Measurements from ENCODE around the gene PRR5L. TPM values are rescaled to one million over a fixed set of nuclear protein-coding genes. Genes with fewer than 3 reads are reported as not detected.
"Not testable (repeated sequence)": the region's sequence is repeated elsewhere in the genome, so short reads cannot be mapped to it uniquely, and the experiment has no call there.

The PRR5L gene
- total and polyA plus RNA-seq, 2 experiments from 2014 or later, result 3.1 to 7.5 TPM

DNA sequence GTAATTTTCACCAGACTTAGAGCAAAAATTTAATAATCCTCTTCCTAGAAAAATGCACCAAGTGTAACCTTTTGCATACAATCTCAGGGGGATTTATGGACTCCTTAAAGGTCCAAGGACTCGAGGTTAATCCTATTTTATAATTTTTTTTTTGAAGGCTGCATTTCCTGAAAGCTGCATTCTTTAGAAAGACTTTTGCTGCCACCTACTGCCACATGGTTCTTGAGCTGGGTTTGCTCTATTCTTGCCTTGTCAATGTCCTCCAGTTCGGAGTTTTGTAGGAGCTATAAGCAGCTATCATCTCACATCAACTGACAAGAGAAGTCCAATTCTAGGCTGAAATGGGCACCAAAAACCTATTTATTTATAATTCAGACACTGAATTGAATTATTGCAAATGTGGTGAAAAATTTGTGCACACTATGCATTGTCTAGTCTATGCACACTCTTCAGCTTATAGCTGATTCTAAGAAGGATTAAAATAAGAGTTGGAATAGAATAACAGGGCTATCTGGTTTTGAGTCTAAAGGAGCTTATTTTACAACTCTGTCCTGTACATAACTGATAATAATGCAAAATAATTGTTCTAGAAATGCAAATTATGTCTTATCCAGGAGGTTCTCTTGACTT lies 182.7 kb downstream of the PRR5L start:
- Histone ChIP-seq H3K27ac (no peak overlapping the region), H4K20me1 (ENCODE audit: insufficient read depth, poor library complexity, severe bottlenecking) (no peaks in the 10 kb centered on the region)

DNA sequence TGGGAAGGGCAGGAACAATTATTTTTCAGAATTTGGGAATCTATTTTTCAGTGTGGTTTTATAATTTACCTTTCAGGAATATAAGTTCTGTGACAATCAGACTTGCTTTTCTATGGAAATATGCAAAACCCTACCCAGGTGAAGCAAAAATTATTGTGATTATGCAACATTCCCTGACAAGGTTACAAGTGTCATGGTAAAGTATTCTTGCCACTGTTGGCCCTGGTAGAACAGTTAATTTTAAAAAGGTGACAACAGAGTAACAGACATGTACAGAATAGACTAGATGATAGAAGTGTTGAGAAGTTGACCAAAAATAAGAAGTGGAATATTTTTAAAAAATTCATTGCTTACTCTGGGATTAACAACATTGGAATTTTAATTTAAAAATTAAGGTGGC lies 184.7 kb downstream of the PRR5L start:
- H3K36me3 ChIP-seq (replicated peaks; ENCODE audit: insufficient read depth, low read depth), result no peaks in the 10 kb centered on the region

More for the DNA sequence above, 182.7 kb downstream of the PRR5L start:
- Histone ChIP-seq H3K9me3 (ENCODE audit: low read depth) (no peaks in the 10 kb centered on the region), H3K4me3 (no peak overlapping the region), H3K4me2 (no peak overlapping the region), H3K27me3 (no peaks in the 10 kb centered on the region), H3K79me2 (no peaks in the 10 kb centered on the region), H3K36me3 (replicated peaks; ENCODE audit: insufficient read depth, low read depth) (no peaks in the 10 kb centered on the region), H2AFZ (no peak overlapping the region), H3K9me2 (replicated peaks; ENCODE audit: insufficient read depth) (no peaks in the 10 kb centered on the region), H3K4me1 (ENCODE audit: insufficient read depth) (no peaks in the 10 kb centered on the region)
- TF ChIP-seq, protein P1, sequence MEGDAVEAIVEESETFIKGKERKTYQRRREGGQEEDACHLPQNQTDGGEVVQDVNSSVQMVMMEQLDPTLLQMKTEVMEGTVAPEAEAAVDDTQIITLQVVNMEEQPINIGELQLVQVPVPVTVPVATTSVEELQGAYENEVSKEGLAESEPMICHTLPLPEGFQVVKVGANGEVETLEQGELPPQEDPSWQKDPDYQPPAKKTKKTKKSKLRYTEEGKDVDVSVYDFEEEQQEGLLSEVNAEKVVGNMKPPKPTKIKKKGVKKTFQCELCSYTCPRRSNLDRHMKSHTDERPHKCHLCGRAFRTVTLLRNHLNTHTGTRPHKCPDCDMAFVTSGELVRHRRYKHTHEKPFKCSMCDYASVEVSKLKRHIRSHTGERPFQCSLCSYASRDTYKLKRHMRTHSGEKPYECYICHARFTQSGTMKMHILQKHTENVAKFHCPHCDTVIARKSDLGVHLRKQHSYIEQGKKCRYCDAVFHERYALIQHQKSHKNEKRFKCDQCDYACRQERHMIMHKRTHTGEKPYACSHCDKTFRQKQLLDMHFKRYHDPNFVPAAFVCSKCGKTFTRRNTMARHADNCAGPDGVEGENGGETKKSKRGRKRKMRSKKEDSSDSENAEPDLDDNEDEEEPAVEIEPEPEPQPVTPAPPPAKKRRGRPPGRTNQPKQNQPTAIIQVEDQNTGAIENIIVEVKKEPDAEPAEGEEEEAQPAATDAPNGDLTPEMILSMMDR (IDR thresholded peaks at IDR 0.05; ENCODE audit: poor library complexity), result peak; percentile 81
- TF ChIP-seq EZH2 (IDR thresholded peaks at IDR 0.05; ENCODE audit: borderline replicate concordance), result no peak
- WGBS (ENCODE audit: low lambda C conversion rate, missing lambda C conversion rate), result 21% methylated on average over 2 of the region's 2 CpGs
- DNase-seq (ENCODE audit: low spot score), result peak; percentile 71

DNA sequence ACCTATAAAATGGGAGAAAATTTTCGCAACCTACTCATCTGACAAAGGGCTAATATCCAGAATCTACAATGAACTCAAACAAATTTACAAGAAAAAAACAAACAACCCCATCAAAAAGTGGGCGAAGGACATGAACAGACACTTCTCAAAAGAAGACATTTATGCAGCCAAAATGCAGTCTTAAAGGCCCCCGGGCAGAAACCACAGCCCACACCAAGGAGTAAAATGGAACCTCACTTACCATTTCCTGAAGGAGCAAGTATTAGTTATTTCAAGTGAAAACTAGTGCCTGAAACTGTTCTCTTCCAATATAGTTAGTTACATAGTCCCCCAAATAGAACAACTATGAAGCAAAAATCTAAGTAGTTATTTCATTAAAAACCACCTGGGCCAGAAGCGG lies 187.0 kb downstream of the PRR5L start:
- 97% methylated on average over 3 of the region's 4 CpGs for WGBS (ENCODE audit: low lambda C conversion rate, missing lambda C conversion rate)
- not testable (repeated sequence) for H3K27me3 ChIP-seq; H3K9me2 ChIP-seq (replicated peaks; ENCODE audit: insufficient read depth); H3K4me3 ChIP-seq; H3K79me2 ChIP-seq; H4K20me1 ChIP-seq (ENCODE audit: insufficient read depth, poor library complexity, severe bottlenecking); H3K27ac ChIP-seq; H3K36me3 ChIP-seq (replicated peaks; ENCODE audit: insufficient read depth, low read depth); DNase-seq (ENCODE audit: low spot score); H3K4me1 ChIP-seq (ENCODE audit: insufficient read depth); H3K4me2 ChIP-seq; H3K9me3 ChIP-seq (ENCODE audit: low read depth); H2AFZ ChIP-seq

More for the DNA sequence above, 184.7 kb downstream of the PRR5L start:
- no peak overlapping the region for H3K4me2 ChIP-seq
- H2AFZ ChIP-seq, result no peak overlapping the region
- H4K20me1 ChIP-seq (ENCODE audit: insufficient read depth, poor library complexity, severe bottlenecking), result no peaks in the 10 kb centered on the region
- H3K4me3 ChIP-seq, result no peak overlapping the region
- no peaks in the 10 kb centered on the region for H3K4me1 ChIP-seq (ENCODE audit: insufficient read depth)
- no peaks in the 10 kb centered on the region for H3K9me3 ChIP-seq (ENCODE audit: low read depth)
- H3K9me2 ChIP-seq (replicated peaks; ENCODE audit: insufficient read depth), result no peaks in the 10 kb centered on the region
- H3K27me3 ChIP-seq, result no peaks in the 10 kb centered on the region
- DNase-seq (ENCODE audit: low spot score), result no peak
- no peaks in the 10 kb centered on the region for H3K79me2 ChIP-seq
- H3K27ac ChIP-seq, result no peak overlapping the region
- TF ChIP-seq, protein P1 (IDR thresholded peaks at IDR 0.05; ENCODE audit: poor library complexity), result no peak
- TF ChIP-seq EZH2 (IDR thresholded peaks at IDR 0.05; ENCODE audit: borderline replicate concordance) (no peak), EZH2phosphoT487 (IDR thresholded peaks at IDR 0.05; ENCODE audit: low read depth, severe bottlenecking, unreplicated experiment) (no peak)

DNA sequence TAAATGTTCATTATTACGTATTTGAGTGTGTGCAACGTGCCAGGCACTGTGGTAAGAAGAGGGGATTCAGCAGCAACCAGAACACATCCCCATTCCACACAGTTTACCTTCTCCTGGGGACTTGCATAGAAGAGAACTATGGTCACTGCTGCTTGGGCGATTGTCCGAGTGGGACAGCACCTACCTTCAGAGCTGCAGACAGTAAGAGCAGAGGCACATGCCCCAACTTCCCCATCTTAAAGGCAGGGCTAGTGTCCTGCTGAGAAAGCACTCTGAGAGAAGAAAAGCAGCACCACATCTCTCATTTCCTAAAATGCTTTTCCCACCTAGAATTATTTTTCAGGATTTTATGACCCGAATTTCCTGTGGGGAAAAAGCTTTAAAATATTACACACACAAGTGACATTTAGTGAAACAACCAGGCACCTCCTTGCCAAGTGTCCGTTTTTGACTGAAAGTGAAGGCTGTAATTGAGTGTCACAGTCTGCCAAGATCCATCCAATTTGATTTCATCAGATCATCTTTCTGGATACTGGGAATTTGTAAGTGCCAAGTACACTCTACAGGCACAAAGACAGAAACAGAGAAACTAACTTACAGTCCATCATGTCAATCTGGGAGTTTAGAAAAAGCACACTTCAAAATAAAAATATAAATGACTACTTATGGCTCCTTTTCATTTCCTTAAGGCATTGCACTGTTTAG lies 189.4 kb downstream of the PRR5L start:
- Histone ChIP-seq H4K20me1 (ENCODE audit: insufficient read depth, poor library complexity, severe bottlenecking) (no peaks in the 10 kb centered on the region), H3K9me2 (replicated peaks; ENCODE audit: insufficient read depth) (no peaks in the 10 kb centered on the region), H3K4me2 (no peak overlapping the region), H2AFZ (no peak overlapping the region), H3K4me3 (no peak overlapping the region), H3K27me3 (no peaks in the 10 kb centered on the region), H3K9me3 (ENCODE audit: low read depth) (no peaks in the 10 kb centered on the region), H3K36me3 (replicated peaks; ENCODE audit: insufficient read depth, low read depth) (no peaks in the 10 kb centered on the region), H3K79me2 (no peaks in the 10 kb centered on the region), H3K4me1 (ENCODE audit: insufficient read depth) (no peaks in the 10 kb centered on the region), H3K27ac (no peak overlapping the region)
- no peak for DNase-seq (ENCODE audit: low spot score)
- 95% methylated on average over 6 of the region's 6 CpGs for WGBS (ENCODE audit: low lambda C conversion rate, missing lambda C conversion rate)
- TF ChIP-seq EZH2phosphoT487 (IDR thresholded peaks at IDR 0.05; ENCODE audit: low read depth, severe bottlenecking, unreplicated experiment), result no peak
- no peak for TF ChIP-seq EZH2 (IDR thresholded peaks at IDR 0.05; ENCODE audit: borderline replicate concordance)
- TF ChIP-seq, protein P1 (IDR thresholded peaks at IDR 0.05; ENCODE audit: poor library complexity), result no peak
